GM20000 (cell line): ENCODE results near the gene HOXA2.

Source experiments
- DNase-seq: peaks from one replicate; pipeline ENCODE4 v3.0.0; 2012; ENCODE audit warnings: low spot score
- CTCF ChIP-seq: IDR thresholded peaks from 2 replicates; pipeline ENCODE4 v1.5.1; 2012; ENCODE audit warnings: mild to moderate bottlenecking, control low read depth; ENCODE audit errors: extremely low read depth, missing control alignments

HOXA2 gene

GRCh38 chr7:27091105-27091504 is 11.4 kb downstream of the HOXA2 start:
- no peak for DNase-seq
- no peak for TF ChIP-seq CTCF

- no peak for TF ChIP-seq CTCF
- DNase-seq: no peak
Observed at GRCh38 chr7:27088002-27088922, 14.2 kb downstream of the HOXA2 start.

GRCh38 chr7:27083646-27084045 is 18.8 kb downstream of the HOXA2 start:
- no peak for TF ChIP-seq CTCF
- peak; percentile 41 for DNase-seq

- DNase-seq: no peak
Observed at GRCh38 chr7:27082171-27082570, 20.3 kb downstream of the HOXA2 start.

GRCh38 chr7:27080844-27081436 is 21.5 kb downstream of the HOXA2 start:
- TF ChIP-seq CTCF: no peak
- DNase-seq: no peak

More at GRCh38 chr7:27082171-27082570, 20.3 kb downstream of the HOXA2 start:
- TF ChIP-seq CTCF: no peak

GRCh38 chr7:27079234-27079975 is 23.1 kb downstream of the HOXA2 start:
- peak; percentile 40 for DNase-seq
- no peak for TF ChIP-seq CTCF
